Measurements from ENCODE around the gene ASZ1.
"Not testable (repeated sequence)": the region's sequence is repeated elsewhere in the genome, so short reads cannot be mapped to it uniquely, and the experiment has no call there.

GRCh38 chr7:117414591-117414990 lies 12.7 kb downstream of the ASZ1 start:
- not testable (repeated sequence) for TF ChIP-seq POLR2AphosphoS5 (IDR thresholded peaks at IDR 0.05); REST (IDR thresholded peaks at IDR 0.05; ENCODE audit: borderline replicate concordance); CTCF (IDR thresholded peaks at IDR 0.05; ENCODE audit: poor library complexity, severe bottlenecking); EP300 (conservative IDR thresholded peaks at IDR 0.05; ENCODE audit: poor library complexity, severe bottlenecking); RAD21 (conservative IDR thresholded peaks at IDR 0.05); MXI1 (conservative IDR thresholded peaks at IDR 0.05; ENCODE audit: poor library complexity, severe bottlenecking)

Data from neural cell (in vitro differentiated cells).